HUES48 (cell line): Measurements from ENCODE around the gene TEAD1.

Experiments used
- H3K27ac ChIP-seq: one replicate; pipeline ENCODE4 v1.7.0; 2013; ENCODE audit warnings: low read depth, low read length, inconsistent platforms
- H3K27me3 ChIP-seq: 2 replicates; pipeline ENCODE4 v1.6.1; 2013; ENCODE audit warnings: mild to moderate bottlenecking, low read length; ENCODE audit not compliant: control insufficient read depth, insufficient read depth
- H3K36me3 ChIP-seq: 2 replicates; pipeline ENCODE4 v1.6.1; 2013; ENCODE audit warnings: low read length; ENCODE audit not compliant: control insufficient read depth, insufficient read depth
- H3K4me1 ChIP-seq: 2 replicates; pipeline ENCODE4 v1.6.1; 2013; ENCODE audit warnings: mild to moderate bottlenecking, low read length; ENCODE audit not compliant: control insufficient read depth, insufficient read depth
- H3K4me3 ChIP-seq: 2 replicates; pipeline ENCODE4 v1.5.1; 2013; ENCODE audit warnings: mild to moderate bottlenecking, low read depth, low read length
- H3K9ac ChIP-seq: 2 replicates; pipeline ENCODE4 v1.6.1; 2013; ENCODE audit warnings: mild to moderate bottlenecking, low read depth, low read length, moderate library complexity
- H3K9me3 ChIP-seq: 2 replicates; pipeline ENCODE4 v1.6.1; 2013; ENCODE audit warnings: low read length; ENCODE audit not compliant: control insufficient read depth, insufficient read depth

Gene TEAD1

DNA sequence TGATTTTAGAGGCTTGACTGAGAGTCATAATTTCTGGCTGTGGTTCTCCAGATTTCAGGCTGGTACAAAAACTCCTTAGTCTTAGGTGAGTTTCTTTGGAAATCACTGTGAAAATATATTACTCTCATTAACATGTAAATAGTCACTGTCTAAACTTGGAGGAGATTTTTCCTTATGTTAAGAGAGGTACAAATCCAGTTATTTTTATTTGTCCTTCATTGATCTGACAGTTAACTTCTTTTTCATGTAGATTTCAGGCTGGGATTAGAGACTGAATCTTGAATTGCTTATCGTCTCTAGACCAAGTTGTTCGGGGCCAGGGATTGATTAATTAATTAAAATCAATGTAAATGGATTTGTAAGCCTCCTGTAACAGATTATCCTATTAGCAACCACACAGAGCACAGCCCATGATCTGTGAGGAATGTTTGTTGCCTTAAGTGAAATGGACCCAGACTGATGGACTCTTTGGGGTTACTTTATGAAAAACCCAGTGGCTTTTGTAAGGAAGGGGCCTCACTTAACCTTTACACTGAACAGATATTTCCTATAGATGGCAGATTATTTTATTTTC lies 21.1 kb downstream of the TEAD1 start:
- H3K9ac ChIP-seq, result no peak overlapping the region
- peak overlapping the region; percentile 8 for H3K27ac ChIP-seq
- no peak overlapping the region for H3K4me3 ChIP-seq
- H3K27me3 ChIP-seq, result no peaks in the 10 kb centered on the region
- no peaks in the 10 kb centered on the region for H3K9me3 ChIP-seq
- H3K4me1 ChIP-seq, result peaks cover 71% of the 10 kb centered on the region
- 0 out of 2 replicates have a peak, but pooled peaks cover 2% of the 10 kb centered on the region for H3K36me3 ChIP-seq

DNA sequence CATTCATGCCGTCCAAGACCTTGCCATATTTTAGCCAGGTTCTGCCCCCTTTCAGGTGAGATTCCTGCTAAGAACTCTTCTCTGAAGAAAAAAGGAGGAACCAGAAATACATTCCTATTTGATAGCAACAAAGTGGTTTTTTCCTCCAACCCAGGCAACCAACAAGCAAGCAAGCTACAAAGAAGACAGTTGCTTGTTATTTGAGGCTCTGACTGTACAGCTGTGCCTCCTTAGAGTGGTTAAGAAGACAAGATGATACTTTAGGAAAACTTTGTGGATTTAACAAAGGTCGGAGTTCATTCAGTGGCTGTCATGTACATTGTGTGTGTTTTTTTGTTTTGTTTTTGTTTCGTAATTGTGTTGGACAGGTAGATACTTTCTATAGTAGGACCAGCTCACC lies 21.7 kb downstream of the TEAD1 start:
- no peaks in the 10 kb centered on the region for H3K9me3 ChIP-seq
- H3K36me3 ChIP-seq, result 0 out of 2 replicates have a peak, but pooled peaks cover 2% of the 10 kb centered on the region
- no peak overlapping the region for H3K27ac ChIP-seq
- H3K27me3 ChIP-seq, result no peaks in the 10 kb centered on the region
- peaks cover 67% of the 10 kb centered on the region for H3K4me1 ChIP-seq
- H3K4me3 ChIP-seq, result no peak overlapping the region
- H3K9ac ChIP-seq, result no peak overlapping the region

DNA sequence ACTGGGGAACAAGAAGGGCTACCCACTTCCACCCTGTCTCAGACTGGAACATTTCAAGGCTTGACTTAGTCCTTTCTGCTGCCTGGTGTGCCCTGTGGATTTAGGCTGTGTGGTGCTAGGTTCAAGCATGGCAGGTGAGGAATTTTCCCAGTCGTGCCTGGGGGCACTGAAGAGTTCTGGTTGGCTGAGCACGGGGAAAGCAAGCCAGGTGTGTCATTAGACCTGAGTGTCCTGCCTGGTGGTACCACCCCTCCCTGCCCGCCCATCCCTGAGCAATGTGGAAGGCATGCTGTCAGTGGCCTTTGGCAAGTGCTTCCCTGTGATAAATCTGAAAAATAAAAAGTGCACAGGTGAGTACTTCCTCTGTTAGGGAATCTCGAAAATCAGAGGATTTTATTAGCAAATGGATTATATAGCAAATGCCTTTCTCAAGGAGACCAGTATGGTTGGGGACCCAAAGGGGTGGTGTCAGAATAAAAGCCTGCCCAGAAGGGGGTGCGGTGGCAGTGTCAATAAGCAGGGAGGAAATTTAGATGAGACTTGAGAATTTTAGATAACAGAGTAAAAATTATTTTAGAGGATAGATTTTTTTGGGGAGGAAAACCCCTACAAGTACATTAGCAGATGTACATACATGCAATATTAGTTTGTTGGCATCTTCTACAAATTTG lies 22.8 kb downstream of the TEAD1 start:
- Histone ChIP-seq H3K9me3 (no peaks in the 10 kb centered on the region), H3K36me3 (no peaks in the 10 kb centered on the region), H3K4me3 (no peak overlapping the region), H3K4me1 (peaks cover 71% of the 10 kb centered on the region), H3K9ac (no peak overlapping the region), H3K27ac (no peak overlapping the region), H3K27me3 (no peaks in the 10 kb centered on the region)

DNA sequence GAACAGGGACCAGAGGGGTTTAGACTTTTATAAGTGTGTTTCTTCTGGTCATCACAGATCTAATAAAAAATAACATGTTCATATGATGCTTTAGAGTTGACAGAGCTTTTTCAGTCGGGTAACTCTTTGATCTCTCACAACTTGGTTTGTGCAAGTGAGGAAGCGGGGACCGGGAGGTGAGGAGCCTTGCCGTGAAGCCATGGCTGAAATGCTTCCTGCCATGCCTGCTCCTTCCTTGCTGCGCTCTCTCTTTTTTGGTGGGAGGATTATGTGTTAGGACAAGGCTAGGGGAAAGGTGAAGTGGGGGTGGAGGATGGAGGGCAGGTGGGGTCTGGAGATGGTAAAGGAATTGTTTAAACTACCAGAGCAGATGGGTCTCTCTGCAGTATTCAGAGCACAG lies 23.8 kb downstream of the TEAD1 start:
- no peaks in the 10 kb centered on the region for H3K36me3 ChIP-seq
- no peaks in the 10 kb centered on the region for H3K27me3 ChIP-seq
- no peak overlapping the region for H3K9ac ChIP-seq
- no peaks in the 10 kb centered on the region for H3K9me3 ChIP-seq
- no peak overlapping the region for H3K4me3 ChIP-seq
- peak overlapping the region; percentile 30 for H3K27ac ChIP-seq
- H3K4me1 ChIP-seq, result peaks cover 71% of the 10 kb centered on the region

DNA sequence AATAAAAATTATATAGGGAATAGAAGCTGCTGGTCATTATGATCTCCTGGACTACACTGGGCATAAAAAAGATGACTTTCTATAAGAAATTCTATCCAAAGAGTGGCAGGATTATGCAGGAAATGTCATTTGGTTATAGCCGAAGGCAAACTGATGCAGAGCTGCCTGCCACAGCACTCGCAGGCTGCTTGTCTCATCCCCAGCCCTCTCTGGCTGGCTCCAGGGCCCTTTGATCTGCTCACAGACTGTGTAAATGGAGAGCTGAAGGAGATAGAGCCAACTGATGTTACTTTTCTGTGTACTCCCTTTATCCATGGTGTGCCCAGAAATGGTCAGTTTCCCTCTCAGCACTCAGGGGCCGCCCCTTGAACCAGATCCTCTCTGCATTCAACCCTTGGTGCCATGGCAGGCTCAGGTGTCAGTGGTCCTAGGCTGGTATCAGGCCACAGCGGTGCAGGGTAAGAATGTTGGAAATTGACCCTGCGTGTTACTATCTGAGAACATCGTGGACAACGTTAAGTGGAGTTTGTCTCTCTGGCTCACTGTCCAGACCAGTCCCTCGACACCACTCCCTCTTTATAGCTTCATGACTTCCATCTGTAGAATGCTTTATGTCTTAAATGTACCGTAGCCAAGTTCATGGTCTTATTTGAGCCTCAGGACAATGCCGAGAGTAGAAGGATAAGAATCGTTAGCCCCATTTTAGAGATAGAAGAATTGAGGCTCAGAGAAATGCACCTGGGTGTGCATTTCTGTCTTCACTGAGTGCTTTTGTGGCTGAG lies 27.8 kb downstream of the TEAD1 start:
- H3K9me3 ChIP-seq, result no peaks in the 10 kb centered on the region
- no peaks in the 10 kb centered on the region for H3K36me3 ChIP-seq
- H3K4me3 ChIP-seq, result no peak overlapping the region
- H3K27ac ChIP-seq, result no peak overlapping the region
- H3K4me1 ChIP-seq, result peaks cover 69% of the 10 kb centered on the region
- no peaks in the 10 kb centered on the region for H3K27me3 ChIP-seq
- no peak overlapping the region for H3K9ac ChIP-seq

DNA sequence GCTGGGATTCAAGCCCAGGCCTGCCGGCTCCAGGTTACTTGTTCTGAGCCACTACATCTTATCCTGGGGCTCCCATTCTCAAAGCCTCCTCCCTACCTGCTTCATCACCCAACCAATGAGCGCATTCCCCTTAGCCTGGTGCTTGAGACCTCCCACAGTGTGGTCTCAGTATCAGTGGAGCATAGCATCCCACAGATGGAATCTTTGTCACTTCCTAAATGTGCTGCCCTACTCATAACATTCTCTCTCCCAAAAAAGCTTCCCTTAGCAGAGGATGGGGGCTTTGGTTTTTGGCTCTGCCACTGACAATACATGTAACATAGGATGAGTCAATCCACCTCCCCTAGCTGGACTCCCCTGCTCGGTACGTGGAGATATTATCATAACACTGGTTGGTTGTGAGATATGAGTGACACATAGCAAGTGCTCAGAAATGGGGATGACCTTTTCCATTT lies 28.8 kb downstream of the TEAD1 start:
- Histone ChIP-seq H3K9me3 (no peaks in the 10 kb centered on the region), H3K4me3 (no peak overlapping the region), H3K9ac (no peak overlapping the region), H3K27ac (no peak overlapping the region), H3K36me3 (no peaks in the 10 kb centered on the region), H3K27me3 (no peaks in the 10 kb centered on the region), H3K4me1 (peaks cover 75% of the 10 kb centered on the region)

DNA sequence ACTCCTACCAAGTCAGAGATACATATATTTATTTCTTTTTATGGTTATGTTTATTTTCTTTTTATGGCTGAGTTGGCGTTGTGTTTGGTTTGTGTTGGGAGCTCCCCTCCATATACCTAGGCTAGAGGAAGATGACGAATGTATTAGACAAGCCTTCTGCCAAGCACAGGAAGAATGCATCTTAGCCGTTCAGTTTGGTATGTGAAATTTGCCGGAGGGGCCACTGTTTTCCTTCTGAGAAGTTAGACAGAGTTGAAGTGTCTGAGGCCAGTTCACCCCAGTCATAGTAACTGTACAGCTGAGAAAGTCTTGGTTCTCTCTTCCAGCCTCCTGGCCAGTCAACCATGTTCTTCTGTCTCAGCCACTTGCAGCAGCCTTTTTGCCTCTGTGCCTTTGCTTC lies 29.8 kb downstream of the TEAD1 start:
- no peak overlapping the region for H3K9ac ChIP-seq
- H3K4me3 ChIP-seq, result no peak overlapping the region

DNA sequence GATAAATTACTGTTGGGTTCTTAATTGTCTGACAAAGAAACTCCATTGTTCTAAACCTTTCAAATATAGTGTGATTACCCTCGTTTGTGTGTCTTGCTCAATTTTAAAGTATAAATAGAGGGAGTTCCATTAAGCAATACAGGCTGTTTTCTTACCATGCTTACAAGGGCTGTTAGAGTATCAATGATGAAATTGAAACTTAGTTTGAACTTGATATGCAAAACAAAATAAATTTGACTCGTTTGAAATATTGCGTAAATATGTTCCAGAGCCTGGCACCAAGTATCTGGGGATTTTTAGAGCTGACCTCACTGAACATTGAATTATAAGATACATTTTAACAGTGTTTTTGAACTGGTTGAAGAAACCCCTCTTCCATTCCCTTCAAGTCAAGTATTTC lies 31.7 kb downstream of the TEAD1 start:
- Histone ChIP-seq H3K4me3 (no peak overlapping the region), H3K4me1 (peaks cover 66% of the 10 kb centered on the region), H3K27ac (no peak overlapping the region), H3K27me3 (no peaks in the 10 kb centered on the region), H3K9me3 (no peaks in the 10 kb centered on the region), H3K36me3 (no peaks in the 10 kb centered on the region), H3K9ac (no peak overlapping the region)

More for the DNA sequence above, 29.8 kb downstream of the TEAD1 start:
- H3K36me3 ChIP-seq, result no peaks in the 10 kb centered on the region
- H3K27me3 ChIP-seq, result no peaks in the 10 kb centered on the region
- no peaks in the 10 kb centered on the region for H3K9me3 ChIP-seq
- H3K27ac ChIP-seq, result no peak overlapping the region
- peaks cover 67% of the 10 kb centered on the region for H3K4me1 ChIP-seq

DNA sequence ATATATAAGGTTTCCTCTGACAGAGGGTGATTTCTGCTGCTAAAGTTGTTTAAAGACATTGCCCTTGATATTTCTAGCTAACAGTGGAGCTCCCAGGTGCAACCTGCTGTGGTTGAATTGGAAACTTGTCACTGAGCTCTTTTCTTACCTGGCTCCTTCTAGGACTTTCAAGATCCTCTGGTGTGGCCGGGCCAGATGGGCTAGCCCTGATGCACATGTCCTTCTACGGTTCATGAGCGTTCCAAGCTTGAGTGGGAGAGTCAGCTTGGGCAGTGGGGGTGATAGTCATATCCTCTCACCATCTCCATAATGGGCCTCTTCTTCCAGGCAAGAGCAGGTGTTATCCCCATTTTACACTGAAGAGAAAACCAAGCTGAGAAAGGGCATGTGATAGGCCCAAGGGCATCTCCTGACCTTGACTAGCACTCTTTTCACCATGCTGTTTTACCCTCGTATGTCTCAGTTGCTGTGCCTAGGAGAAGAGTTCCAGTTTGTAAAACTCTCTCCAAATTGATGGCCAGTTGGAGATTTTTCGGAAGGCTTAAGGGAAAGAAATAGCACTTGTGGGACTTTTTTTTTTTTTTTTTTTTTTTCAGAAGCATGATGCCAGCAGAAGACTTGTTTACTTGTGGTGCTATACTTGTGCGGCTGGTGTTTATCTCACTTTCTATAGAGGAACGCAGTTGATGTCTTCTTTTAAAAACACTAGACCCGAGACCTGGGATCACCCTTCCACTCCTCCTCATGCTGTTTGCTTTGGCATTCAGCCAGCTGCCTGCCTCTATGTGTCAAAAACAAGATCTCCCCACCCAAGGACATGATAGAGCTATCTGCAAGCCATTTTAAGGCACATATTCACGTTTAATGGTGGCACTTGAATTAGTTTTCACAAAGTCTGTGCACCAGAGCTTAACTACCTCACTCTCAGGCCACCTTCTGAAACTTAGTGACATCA lies 32.6 kb downstream of the TEAD1 start:
- H3K4me3 ChIP-seq, result no peak overlapping the region

DNA sequence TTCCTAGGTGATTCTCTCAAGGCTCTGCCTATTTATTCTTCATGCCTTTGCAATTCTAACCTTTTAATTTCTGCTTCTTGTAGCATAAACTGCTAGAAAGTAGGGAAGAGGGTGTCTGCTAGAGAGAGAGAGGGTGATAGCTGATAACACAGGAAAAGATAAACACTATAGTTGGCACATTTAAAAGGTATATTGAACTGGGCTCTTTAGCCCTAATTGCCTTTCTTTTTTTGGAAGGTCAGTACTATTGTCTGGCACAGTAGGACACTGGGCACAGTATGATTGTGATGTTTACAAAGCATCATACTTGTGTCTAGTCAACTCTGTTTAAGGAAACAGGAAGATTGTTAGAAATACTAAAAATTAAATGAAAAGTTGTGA lies 33.3 kb downstream of the TEAD1 start:
- Histone ChIP-seq H3K36me3 (no peaks in the 10 kb centered on the region), H3K9ac (no peak overlapping the region), H3K4me1 (peaks cover 51% of the 10 kb centered on the region), H3K27ac (no peak overlapping the region), H3K9me3 (no peaks in the 10 kb centered on the region), H3K27me3 (no peaks in the 10 kb centered on the region), H3K4me3 (no peak overlapping the region)

More for the DNA sequence above, 32.6 kb downstream of the TEAD1 start:
- Histone ChIP-seq H3K9me3 (no peaks in the 10 kb centered on the region), H3K9ac (no peak overlapping the region), H3K4me1 (peaks cover 57% of the 10 kb centered on the region), H3K36me3 (no peaks in the 10 kb centered on the region), H3K27me3 (no peaks in the 10 kb centered on the region), H3K27ac (no peak overlapping the region)
